GM19438 (cell line): ENCODE data around the gene DSCAML1.

Source experiments
- ATAC-seq: cut with Tn5 transposase; IDR thresholded peaks from one replicate; pipeline ENCODE4 v1.9.1; 2021; ENCODE audit warnings: low read depth; ENCODE audit not compliant: unreplicated experiment

Gene DSCAML1

DNA sequence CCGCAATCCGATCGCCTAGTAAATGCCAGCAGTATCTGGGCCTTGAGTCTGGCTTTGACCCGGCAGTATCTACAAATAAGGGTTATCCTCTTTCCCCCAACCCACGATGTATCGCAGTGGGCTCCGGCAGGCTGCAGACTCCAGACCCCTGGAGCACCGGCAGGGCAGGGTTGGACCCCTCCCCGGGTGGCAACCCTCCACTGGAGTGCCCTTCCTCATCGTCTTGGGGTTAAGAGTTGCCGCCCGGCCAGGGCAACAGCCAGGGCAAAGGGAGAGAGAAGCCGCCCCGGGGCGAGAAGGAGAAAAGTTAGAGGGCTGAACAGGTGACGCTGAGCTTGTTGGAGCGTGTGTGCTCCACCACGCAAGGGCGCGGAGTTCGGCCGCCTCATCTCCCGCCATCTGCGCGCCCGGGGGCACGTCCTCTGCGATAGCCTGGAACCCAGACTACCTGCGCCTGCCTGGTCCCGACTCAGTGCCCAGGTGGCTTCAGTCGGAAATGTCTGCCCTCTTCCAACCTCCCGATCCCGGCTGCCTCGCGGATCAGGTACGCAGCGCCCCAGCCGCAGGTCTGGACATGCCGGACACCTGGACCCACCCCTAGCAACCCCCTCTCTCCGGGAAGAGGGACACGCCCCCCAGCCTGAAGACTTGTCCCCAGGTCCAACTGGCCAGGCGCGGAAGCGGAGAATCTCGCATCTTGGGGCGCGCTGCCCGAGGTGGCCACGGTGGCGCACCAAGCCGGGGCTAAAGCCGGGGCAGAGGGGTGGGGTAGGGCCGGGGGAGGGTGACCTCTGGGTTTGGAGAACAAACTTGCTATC, 1.2 kb downstream of the DSCAML1 start:
- no peak for ATAC-seq

DNA sequence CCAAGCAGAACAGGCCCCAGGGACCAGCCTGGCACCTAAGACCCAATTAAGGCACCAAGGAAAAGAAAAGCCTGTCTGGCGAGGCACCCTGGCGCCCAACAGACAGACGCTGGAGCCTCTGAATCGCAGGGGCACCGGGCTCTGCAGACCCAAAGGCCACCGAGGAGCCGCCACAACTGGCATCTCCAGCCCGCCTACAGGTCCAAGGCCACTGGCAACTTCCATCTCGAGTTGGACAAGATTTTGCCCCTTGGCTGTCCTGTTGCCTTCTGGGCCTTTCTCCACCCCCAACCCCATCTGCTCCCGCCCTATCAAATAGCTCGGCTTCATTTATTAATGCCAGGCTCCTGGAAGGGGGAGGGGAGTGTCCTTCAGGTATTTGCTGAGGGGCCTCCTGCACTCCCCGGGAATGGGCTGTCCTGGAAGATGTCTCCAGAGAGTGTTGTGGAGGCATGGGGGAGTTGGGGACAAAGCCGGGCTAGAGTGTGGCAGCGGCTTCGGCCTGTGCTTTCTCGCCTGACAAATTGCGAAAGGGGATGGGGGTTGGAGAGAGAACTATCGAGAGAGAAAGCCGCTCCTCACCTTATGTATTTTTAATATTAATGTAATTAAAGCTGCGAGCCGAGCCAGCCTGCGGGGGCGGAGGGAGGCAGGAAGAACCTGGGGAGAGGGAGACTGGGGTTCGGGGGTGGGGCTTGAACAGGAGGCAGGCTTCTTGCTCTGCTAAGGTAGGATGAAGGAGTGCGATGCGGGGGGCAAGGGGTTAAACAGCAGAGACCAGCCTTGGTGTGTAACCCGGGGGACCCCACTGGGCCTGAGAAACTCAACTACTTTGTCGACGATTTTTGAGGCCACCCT, 2.0 kb downstream of the DSCAML1 start:
- ATAC-seq, result no peak

DNA sequence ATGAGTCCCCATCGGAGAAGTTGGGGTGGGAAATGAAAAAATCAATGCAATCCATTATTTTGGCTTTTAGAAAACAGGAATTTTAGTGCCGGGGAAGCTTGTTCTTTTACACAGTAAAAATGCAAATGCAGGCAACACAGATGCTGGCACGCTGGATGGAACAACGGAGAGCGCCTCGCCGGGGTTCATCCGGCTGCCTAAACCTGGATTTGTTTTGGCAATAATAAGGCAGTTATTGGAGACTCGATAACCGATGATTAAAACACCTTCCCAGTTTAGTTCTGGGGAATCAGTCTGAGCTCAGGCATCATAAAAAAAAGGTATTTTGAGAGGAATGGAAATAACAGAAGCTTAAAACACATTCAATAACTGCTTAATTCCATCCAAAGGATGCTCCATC, 2.9 kb downstream of the DSCAML1 start:
- no peak for ATAC-seq

DNA sequence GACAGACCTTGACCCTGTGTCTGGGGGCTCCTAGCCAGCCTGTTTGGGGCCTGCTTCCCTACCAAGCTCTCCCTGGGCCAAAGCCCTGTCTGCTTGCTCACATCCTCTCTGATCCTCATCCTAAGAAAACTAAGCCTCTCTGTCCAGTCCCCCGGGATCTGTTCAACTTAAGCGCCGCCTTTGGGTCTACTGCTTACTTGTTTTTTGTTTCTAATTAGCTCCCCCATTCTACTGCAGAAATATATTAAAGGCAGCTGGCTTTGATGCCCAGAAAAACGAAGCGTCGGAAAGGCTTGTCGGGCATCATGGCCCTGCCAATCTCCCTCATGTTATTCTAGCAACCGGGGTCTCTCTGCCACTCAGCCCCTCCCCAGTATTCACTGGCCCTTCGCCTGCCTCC, 3.4 kb downstream of the DSCAML1 start:
- ATAC-seq, result no peak

DNA sequence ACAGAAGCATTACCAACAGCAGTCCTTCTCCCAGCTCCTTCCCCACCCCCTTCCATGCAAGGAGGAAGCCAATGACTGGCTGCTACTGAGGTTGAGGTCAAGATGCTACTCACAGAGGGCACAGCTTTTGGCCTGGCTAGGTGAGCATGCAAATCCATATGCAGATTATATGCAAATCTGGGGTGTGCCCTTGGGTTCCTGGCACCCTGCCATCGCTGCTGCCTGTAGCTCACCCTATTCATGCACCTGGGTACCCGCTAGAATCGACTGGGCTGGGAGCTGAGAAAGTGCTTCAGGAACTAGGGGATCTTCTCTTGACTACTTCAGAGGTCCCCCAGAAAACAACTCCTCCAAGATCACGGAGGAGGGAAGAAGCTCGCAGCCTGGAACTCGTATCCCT, 4.0 kb downstream of the DSCAML1 start:
- ATAC-seq, result no peak

DNA sequence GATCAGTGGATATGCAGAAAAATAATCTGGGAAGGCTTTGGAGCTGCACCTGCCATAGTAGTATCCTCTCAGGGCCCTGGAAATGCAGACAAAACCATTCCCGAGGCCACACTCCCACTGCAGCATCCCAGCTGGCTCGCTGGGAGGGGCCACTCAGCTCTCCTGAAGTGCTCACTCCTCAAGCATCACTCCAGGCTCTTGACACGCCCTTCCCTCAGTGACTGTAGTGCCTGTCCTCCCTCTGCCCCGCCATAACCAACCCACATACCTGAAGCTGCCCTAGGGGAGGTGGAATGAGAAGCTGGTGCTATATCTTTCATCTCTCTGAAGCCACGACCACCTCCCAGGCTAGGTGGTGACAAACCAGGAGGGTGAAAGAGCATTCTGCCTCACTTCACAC, 4.8 kb downstream of the DSCAML1 start:
- ATAC-seq, result no peak

DNA sequence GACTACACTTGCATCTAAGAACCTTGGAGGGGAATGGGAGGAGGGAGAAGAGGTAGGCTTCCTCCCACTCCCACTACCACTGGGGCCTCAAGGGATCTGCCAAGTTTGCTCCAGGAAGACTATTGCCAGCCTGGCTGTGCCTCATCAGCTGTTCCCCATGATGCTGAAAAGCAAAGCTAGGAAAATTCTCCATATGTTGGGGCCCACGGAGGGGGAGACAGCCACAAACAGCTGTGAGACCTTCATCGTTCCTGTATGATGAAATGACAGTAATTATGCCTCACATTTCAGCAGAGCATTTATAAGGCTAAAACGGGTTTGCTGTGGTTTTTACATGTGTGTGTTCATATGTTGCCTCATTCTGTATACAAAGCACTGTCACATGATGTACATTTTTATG, 6.7 kb downstream of the DSCAML1 start:
- ATAC-seq, result no peak

DNA sequence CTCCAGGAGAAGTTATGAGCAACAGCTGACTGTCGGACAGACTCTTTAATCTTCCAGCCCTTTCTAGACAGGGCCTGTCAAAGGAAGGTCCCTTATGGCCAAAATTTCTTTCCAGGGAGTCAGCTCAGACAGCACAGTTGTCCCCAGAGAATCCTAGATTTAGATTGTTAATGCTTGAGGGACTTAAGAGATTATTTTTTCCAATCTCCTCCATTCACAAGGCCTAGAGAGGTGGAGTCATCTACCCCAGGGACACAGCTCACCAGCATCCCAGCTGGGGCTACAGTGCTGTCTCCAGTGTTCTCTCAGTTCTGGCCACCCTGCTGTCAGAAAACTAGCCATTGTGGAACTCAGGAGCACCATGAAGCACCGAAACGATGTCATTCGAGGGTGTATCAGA, 7.8 kb downstream of the DSCAML1 start:
- no peak for ATAC-seq

DNA sequence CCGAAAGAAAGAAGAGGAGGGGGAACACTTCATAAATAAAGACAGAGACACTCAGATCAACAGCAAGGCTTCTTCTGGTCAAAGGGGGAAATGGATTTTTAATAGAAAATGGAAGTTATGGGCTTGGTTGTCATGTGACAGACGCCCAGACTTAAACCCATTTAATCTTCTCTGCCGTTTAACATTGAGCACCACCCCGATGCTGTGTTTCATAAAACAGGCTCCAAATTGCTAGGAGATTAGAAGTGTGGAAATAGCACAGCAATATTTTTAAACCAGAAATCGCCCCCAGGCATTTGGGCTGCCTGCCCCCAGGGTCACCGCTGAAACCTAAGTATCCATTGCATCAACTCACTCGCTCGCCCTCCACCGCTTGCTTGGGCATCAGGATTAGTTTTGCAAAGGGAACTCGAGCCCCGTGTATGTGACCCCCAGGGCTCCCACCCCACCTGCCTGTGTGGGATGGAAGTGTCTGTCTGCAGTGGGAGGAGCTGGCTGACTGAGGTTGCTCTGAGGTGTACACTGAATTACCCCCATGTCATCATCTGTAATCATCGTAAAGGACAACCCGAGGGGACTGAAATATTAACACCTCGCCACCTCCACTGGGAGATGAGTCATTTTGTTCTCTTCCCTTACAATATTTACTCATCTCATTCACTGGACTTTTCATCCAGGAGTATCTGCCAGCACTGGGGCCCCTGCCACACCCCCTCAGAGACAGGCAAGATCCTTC, 10.7 kb downstream of the DSCAML1 start:
- no peak for ATAC-seq

DNA sequence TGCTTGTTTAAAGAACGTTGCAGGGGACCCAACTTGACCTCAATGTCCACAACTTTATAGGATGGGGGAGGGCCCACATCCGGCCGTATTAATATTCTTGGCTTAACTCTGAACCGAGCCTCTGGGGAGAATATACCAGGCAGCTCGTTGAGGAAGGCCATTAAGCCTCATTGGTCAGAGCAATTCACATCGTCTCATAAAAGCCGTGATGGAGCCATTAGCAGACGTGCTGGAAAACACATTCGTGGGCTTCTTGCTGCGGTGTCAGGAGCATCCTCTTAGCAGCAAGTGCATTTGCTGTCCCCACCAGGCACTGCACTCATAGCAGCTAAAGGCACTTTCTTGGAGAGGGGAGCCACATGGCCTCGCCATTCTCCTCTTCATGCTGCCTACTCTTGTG, 14.9 kb downstream of the DSCAML1 start:
- no peak for ATAC-seq

DNA sequence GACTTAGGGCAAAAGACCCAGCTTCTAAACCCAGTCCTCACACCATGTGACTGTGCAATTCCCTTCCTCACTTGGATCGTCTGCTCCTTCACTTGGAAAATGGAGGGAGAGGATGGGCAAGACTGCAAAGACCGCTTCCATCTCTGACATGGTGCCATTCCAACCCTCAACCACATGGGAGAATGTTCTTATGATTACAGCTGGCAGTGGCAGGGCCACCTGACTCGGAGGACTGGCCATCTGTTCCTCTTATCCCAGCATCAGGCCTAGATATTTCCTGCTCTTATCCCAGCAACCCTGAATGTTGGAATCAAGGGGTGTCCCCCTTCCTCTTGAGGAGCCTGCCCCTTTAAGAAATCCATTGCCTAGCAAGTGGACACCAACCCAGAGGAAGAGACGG, 15.4 kb downstream of the DSCAML1 start:
- ATAC-seq, result no peak

DNA sequence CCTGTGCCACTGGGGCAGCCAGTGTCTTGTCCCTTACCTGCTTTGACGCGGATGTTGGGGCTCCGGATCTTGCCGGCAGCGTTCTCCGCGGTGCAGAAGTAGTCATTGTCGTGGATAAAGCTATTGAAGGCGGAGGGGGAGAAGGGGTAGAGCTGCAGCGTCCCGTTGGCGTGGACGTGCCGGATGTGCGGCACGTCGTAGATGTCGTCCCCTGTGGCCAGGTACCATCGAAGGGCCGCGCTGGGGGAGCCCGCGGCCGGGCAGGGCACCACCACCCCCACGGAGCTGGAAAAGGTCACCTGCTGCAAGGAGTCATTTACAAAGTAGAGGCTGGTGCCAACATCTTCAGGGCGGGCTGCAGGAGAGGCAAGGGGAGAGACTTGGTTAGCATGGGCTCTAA, 16.6 kb downstream of the DSCAML1 start:
- ATAC-seq, result no peak

DNA sequence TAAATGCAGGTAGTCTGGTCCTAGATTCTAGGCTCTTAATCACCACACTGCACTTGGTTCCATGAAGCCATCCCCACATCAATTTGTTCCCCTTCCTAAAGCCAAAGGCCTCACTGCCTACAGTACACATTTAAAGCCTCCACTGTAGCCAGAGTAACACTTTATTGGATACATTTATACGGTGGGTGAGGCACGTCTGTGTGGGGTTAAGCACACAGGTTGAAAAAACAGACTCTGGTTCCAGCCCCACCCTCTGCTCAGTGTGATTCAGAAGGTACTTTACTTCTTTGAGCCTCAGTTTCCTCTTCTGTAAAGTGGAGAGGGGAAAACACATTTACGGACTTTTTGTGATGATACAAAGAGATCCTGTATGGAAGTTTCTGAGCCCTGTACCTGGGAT, 22.5 kb downstream of the DSCAML1 start:
- no peak for ATAC-seq

DNA sequence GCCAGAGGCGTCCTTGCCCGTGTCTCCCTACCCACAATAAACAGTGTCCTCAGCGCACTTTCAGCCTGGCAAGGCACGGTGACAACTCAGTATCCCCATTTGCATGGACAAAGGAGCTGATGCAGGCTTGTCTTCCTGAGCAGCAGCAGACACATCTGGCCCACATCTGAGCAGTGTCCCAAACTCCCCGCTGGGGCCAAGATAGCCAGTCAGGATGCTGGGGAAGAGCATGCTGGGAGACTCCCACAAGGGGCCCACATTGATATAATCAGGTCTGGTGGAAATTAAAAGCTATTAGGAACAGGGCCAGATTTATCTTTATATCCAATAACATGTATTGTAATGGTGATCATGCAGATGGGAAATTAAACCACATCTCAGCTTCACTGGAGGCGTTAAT, 24.7 kb downstream of the DSCAML1 start:
- ATAC-seq, result no peak

DNA sequence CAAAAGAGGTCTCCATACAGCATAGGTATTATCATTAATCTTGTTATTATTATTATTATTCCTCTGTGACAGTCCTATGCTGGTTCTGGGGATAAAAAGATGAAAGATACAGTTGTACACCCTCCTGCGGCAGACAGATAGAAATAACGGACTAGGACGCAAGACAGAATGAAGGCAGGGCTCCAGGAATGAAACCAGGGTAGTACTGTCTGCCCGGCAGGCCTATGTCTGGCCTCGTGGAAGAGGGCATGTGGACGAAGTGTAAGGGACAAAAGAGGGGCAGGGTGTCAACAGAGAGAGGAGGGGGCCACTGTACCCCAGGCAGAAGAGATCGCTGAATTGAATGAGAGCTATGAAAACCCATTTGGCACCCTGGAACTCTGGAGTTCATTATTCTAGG, 25.2 kb downstream of the DSCAML1 start:
- no peak for ATAC-seq

DNA sequence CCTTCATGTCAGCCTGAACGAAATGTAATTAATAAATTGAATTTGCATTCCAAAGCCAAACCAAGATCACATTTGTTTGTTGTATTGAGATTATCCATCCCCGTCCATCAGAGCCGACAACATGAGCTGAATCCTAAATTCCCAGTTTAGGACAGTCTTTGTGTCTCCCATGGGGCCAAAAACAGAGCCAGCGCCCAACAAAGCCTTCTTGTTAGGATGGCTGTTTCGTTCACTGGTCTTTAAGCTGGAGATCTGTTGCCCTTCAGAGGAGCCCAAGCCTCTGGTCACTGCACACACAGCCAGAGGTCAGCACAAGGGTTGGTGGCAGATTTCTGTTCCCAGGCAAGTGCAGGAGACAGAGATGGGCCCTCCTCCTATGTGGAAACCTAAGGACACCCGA, 25.8 kb downstream of the DSCAML1 start:
- no peak for ATAC-seq

DNA sequence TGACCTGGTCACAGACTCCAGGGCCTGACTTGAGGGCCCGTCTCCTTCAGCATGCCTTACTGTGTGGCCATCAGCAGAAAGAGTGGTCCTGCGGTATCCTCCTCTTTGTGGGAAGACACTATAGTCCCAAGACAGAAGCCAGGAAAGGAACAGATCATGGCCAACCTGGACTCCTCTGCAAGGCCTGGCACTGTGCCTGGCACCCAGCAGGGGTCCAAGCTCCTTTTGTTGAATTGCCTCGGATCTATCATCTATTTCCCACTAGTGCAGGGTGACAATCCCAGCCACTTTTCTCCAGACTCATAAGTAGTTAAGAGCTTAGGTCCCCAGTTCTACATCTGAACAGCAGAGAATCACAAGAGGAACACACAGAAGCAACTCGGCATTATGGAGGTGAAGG, 27.0 kb downstream of the DSCAML1 start:
- ATAC-seq, result no peak

DNA sequence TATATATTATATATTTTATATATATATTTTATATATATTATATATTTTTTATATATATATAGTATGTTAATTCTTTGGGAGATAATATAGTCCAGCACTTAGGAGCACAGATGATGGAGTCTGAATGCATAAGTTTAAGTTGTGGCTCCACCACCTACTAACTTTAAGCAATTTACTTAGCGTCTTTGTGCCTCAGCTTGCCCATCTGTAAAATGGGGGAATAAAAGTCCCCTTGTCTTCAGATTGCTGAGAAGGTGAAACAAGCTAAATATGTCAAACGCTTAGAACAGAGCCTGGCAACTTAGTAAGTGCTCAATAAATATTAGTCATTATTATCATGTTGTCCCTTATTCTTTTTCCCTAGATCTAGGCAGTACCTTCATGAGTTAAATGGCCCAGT, 27.5 kb downstream of the DSCAML1 start:
- no peak for ATAC-seq

DNA sequence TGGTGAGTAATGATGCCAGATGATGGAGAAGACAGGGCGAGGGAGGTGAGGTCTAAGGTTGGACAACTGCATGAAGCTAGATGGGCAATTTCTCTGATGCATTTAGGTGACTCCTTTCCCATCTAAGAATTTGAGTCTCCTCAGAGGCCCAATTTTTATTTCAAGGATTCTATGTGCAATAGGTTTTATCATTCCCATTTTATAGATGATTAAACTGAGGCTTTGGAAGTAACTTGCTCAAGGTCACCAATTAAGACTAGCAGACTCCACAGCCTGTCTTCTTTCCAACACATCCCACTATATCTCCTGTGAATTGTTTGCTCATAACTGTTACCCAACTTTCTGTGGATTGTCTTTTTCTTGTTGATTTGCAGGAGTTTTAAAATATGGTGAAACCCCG, 28.5 kb downstream of the DSCAML1 start:
- ATAC-seq, result no peak

DNA sequence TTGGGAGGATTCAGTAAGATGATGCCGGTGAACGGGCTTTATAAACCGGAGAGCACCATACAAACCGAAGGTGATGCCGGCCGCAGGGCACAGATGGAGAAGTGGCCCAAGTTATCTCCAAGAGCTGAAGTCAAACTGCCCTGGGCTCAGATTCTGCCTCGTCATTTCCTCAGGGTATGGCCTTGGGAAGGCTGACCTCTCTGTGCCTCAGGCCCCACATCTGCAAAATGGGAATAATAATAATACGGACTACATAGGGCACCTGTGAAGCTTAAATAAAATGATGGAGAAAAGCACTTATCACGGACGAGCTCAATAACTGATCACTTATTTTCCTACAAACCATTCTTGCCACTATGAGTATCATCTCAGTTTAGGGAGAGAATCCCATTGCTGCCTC, 29.9 kb downstream of the DSCAML1 start:
- ATAC-seq, result no peak

DNA sequence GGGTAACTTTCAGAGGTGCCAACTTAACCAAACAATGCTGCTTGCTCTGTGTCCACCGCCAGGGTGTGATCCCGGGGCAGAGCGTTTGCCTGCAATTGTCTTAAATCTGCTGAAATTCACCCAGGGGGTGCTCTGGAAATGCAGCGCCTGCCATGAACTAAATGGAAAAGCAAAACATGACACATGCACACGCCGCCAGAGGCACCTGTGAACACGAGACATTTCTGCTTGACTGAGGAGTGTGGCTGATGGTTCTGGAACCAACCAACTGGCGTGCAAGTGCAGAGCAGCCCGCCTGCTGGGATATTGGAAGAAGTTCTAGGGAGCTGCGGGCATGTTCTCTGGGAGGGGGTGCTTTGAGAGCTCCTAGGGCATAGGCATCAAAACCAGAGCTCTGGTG, 30.4 kb downstream of the DSCAML1 start:
- ATAC-seq, result no peak
